GM21381 (cell line): ENCODE results near the gene LORICRIN.

Source experiments
- ATAC-seq: cut with Tn5 transposase; IDR thresholded peaks from one replicate; pipeline ENCODE4 v1.9.1; 2021; ENCODE audit warnings: mild to moderate bottlenecking, moderate library complexity; ENCODE audit not compliant: unreplicated experiment

LORICRIN gene

DNA sequence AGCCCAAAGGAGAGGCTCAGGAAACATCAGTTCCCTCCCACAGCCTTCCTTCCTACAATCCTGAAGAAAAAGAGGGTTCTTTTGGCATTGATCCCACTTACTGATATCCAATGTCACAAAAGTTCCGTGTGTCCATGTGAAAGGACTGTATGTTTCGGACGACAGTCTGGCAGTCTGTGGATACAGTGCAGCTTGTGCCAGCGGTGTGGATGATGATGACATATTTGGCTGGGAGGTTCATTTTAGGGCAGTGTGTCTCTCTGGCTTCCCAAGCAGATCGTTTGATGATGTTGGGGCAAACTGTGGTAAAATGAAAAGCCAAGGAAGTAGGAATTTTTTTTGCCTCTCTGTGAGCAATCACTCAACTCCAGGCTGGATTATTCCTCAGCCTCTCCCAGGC, 42.8 kb downstream of the LORICRIN start:
- no peak for ATAC-seq

DNA sequence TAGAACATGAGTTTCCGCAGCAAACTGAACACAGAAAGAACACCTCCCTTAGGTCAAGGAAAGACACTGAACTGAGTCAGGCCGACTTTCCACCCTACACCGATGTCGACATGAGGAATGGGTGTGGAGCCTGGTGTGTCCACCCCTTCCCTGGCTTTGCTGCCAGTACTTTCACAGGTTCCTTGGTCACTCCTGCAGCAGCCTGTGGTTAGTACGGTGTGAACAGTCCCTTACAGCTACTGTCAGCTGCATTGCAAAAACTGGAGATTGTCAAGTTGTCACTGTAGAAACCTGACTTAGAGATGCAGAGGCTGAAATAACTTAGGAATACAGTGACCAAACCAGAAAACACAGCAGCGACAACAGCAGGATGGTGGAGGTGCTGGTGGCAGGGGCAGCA, 46.2 kb downstream of the LORICRIN start:
- no peak for ATAC-seq

DNA sequence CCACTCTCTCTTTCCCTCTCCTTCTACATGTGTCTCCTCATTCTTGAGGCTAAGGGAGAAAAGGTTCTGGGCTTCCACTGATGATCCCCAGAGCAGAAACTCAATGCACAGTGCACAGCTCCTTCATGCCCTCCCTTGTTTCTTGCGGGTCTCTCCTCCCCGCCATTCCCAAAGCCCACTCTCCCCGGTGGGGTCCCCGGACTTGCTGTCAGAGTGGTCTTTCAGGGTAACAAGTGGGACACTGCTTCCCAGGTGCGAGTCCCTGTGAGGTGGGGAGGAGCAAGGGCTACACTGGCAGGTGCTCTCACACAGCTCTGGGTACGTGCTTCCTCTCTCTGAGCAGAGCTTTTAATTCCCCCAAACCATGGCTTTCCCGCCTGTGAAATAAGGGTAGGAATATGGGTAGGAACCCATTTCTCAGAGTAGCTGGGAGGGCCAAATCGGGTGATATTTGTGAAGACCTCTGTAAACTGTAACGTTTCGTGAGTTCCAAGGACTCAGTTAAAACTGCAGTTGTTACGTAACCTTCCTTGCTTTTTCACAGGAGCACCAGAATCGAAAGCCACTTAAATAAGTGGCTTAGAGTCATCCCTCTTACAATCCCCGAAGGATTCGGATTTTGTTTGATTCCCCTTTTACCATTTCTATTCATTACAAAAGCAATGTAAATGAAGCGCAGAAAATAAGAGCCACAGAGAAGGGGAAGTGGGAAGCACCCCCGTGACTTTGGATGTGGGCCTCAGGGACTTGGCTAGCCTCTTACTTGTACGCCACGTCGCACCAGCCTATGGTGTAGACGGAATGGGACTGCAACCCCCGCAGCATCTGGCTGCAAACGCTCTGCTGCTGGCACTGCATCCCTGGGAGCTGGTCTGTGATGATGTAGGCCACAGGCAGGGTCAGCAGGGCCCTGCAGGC, 47.1 kb downstream of the LORICRIN start:
- no peak for ATAC-seq

DNA sequence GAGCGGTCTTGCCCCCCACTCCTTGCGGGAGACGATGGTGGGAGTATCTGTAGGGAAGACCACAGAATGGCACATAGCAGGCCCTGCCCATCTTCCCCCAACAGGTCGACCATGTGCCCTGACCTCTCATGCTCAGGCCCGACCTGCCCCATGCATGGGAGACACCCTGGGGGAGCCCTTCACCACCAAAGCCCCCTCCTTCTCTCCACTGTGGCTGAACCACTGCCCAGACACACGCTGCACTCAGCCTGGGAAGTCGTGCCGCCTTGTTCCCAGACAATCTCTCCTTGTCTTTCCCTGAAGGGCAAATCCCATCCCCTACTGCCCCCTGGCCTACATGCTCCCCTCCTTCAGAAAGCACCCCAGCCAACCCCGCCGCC, 47.7 kb downstream of the LORICRIN start:
- no peak for ATAC-seq

DNA sequence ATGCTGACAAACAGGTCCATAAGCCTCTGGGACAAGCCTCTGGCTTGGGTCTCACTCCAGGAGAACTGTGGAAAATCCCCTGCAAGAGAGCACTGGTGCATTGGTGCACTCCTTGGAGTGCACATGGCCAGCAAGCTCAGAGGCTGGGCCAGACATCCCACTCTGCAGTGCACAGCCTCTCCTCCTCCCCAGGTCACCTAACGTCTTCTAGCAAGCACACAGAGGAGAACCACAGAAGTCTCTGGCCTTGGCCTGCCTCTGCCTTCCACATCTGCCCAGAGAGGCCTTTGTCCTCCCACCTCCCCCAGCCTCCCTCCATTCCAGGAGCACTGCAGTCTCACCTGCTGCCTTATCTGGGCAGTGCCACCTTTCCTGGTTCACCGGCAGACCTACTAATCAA, 49.1 kb downstream of the LORICRIN start:
- no peak for ATAC-seq

DNA sequence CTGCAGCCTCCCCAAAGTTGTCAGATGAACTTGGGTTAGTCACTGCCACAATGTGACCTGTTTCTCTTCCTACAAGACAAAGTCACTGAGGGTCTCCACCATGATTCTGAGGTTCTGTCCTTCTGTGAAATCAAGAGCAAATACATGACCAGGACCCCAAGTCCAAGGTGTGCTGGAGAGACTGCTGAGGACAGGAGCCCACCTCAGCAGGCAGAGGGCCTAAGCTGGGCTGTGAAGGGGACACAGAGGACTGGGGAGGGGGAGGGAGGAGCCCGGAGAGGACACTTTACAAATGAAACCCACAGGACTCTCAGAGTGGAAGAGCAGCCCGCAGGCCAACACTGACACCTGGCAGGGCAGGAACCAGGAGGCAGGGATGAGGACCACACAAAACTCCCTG, 50.0 kb downstream of the LORICRIN start:
- ATAC-seq, result no peak

DNA sequence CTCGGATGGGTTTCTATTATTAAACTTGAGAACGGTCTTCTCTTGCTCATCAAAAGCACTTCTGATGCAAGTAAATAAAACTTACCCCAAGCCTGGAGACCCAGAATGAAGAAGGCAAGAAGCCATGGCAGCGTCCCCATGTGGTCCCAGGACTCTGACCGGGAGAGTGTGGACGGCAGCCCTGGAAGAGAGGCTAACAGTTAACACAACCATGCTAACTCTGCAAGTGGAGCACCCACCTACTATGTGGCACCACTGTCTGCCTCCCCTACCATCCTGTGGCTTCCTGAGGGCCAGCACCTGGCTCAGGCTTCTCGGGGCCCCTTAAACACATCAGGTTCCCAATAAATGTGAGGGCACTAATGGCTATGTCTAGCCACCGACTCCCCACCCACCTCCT, 51.0 kb downstream of the LORICRIN start:
- no peak for ATAC-seq
